H9 (cell line): ENCODE data around the gene FRAT1. TPM values are rescaled to one million over a fixed set of nuclear protein-coding genes. Genes with fewer than 3 reads are reported as not detected.

ENCODE experiments used
- DNase-seq: peaks from one replicate; pipeline ENCODE4 v3.0.0-alpha.2; 2017
- H2AFZ ChIP-seq: one replicate; pipeline ENCODE4 v1.6.1; 2013; ENCODE audit warnings: mild to moderate bottlenecking, low read length, control low read depth, moderate library complexity
- H2AK5ac ChIP-seq: 2 replicates; pipeline ENCODE4 v1.6.1; 2013; ENCODE audit warnings: low read length, control low read depth, mixed read lengths; ENCODE audit not compliant: insufficient read length
- H2BK120ac ChIP-seq: one replicate; pipeline ENCODE4 v1.6.1; 2013; ENCODE audit warnings: low read depth, mild to moderate bottlenecking, low read length, control low read depth, inconsistent platforms; ENCODE audit not compliant: poor library complexity, severe bottlenecking
- H2BK12ac ChIP-seq: 2 replicates; pipeline ENCODE4 v1.6.1; 2013; ENCODE audit warnings: low read length, control low read depth, mixed read lengths, low read depth; ENCODE audit not compliant: insufficient read length
- H2BK15ac ChIP-seq: 2 replicates; pipeline ENCODE4 v1.6.1; 2013; ENCODE audit warnings: low read depth, low read length, control low read depth
- H2BK20ac ChIP-seq: one replicate; pipeline ENCODE4 v1.6.1; 2013; ENCODE audit warnings: low read depth, mild to moderate bottlenecking, low read length, control low read depth, inconsistent platforms; ENCODE audit not compliant: poor library complexity, severe bottlenecking
- H2BK5ac ChIP-seq: 2 replicates; pipeline ENCODE4 v1.6.1; 2013; ENCODE audit warnings: low read length, control low read depth, mixed read lengths; ENCODE audit not compliant: insufficient read length
- H3K14ac ChIP-seq: 2 replicates; pipeline ENCODE4 v1.6.1; 2013; ENCODE audit warnings: low read length, control low read depth; ENCODE audit not compliant: insufficient read depth
- H3K18ac ChIP-seq: 2 replicates; pipeline ENCODE4 v1.6.1; 2013; ENCODE audit warnings: low read depth, mild to moderate bottlenecking, mixed read lengths, low read length, control low read depth; ENCODE audit not compliant: insufficient read length
- H3K23ac ChIP-seq: 2 replicates; pipeline ENCODE4 v1.6.1; 2013; ENCODE audit warnings: low read length, control low read depth, mixed read lengths, low read depth; ENCODE audit not compliant: insufficient read length
- H3K23me2 ChIP-seq: 2 replicates; pipeline ENCODE4 v1.6.1; 2013; ENCODE audit warnings: low read depth, mild to moderate bottlenecking, mixed read lengths, low read length, control low read depth; ENCODE audit not compliant: insufficient read length, poor library complexity, severe bottlenecking
- H3K27ac ChIP-seq: 2 replicates; pipeline ENCODE4 v1.5.1; 2013; ENCODE audit warnings: low read length, control low read depth, mixed read lengths, low read depth; ENCODE audit not compliant: insufficient read length
- H3K27me3 ChIP-seq: 2 replicates; pipeline ENCODE4 v1.6.1; 2013; ENCODE audit warnings: low read length, control low read depth, inconsistent platforms; ENCODE audit not compliant: insufficient read depth
- H3K4ac ChIP-seq: 2 replicates; pipeline ENCODE4 v1.6.1; 2013; ENCODE audit warnings: low read depth, mild to moderate bottlenecking, control low read depth, inconsistent platforms, low read length, moderate library complexity
- H3K4me1 ChIP-seq: 2 replicates; pipeline ENCODE4 v1.6.1; 2013; ENCODE audit warnings: low read length, control low read depth, inconsistent platforms; ENCODE audit not compliant: insufficient read depth
- H3K4me2 ChIP-seq: 2 replicates; pipeline ENCODE4 v1.6.1; 2013; ENCODE audit warnings: low read length, control low read depth, mixed read lengths; ENCODE audit not compliant: insufficient read length, insufficient read depth
- H3K56ac ChIP-seq: 2 replicates; pipeline ENCODE4 v1.6.1; 2013; ENCODE audit warnings: low read depth, mild to moderate bottlenecking, mixed read lengths, low read length, control low read depth; ENCODE audit not compliant: insufficient read length
- H3K79me1 ChIP-seq: 2 replicates; pipeline ENCODE4 v1.6.1; 2013; ENCODE audit warnings: low read depth, mild to moderate bottlenecking, moderate library complexity, low read length, control low read depth, inconsistent platforms; ENCODE audit not compliant: insufficient read depth, poor library complexity, severe bottlenecking
- H3K79me2 ChIP-seq: 2 replicates; pipeline ENCODE4 v1.6.1; 2013; ENCODE audit warnings: low read length, control low read depth, inconsistent platforms; ENCODE audit not compliant: insufficient read depth
- H3K9ac ChIP-seq: 2 replicates; pipeline ENCODE4 v1.6.1; 2013; ENCODE audit warnings: low read length, control low read depth, mixed read lengths; ENCODE audit not compliant: insufficient read length; ENCODE audit errors: extremely low read depth
- H3K9me3 ChIP-seq: one replicate; pipeline ENCODE4 v1.6.1; 2013; ENCODE audit warnings: low read depth, low read length, inconsistent platforms; ENCODE audit not compliant: control insufficient read depth
- H3T11ph ChIP-seq: one replicate; pipeline ENCODE4 v1.6.1; 2013; ENCODE audit warnings: mild to moderate bottlenecking, low read length, control low read depth, inconsistent platforms
- H4K20me1 ChIP-seq: one replicate; pipeline ENCODE4 v1.6.1; 2013; ENCODE audit not compliant: control insufficient read depth, insufficient read length, insufficient read depth
- H4K5ac ChIP-seq: 2 replicates; pipeline ENCODE4 v1.6.1; 2013; ENCODE audit warnings: low read depth, mild to moderate bottlenecking, mixed read lengths, low read length, control low read depth; ENCODE audit not compliant: insufficient read length
- H4K8ac ChIP-seq: replicated peaks from 2 replicates; pipeline ENCODE4 v1.6.1; 2013; ENCODE audit warnings: low read length, control low read depth, mixed read lengths, low read depth; ENCODE audit not compliant: insufficient read length
- H4K91ac ChIP-seq: 2 replicates; pipeline ENCODE4 v1.6.1; 2013; ENCODE audit warnings: low read depth, mild to moderate bottlenecking, moderate library complexity, mixed read lengths, low read length, control low read depth; ENCODE audit not compliant: insufficient read length
- H3K27ac Mint-ChIP-seq, 3 experiments: 2 replicates in 2 of 3; 3 replicates in 1 of 3; pipeline ENCODE4 v1.8.0; 2020 to 2021; ENCODE audit warnings: mixed read lengths in 3 of 3, mild to moderate bottlenecking in 1 of 3, moderate library complexity in 1 of 3
- H3K27me3 Mint-ChIP-seq: 2 replicates; pipeline ENCODE4 v1.8.0; 2021; ENCODE audit warnings: low read depth, mild to moderate bottlenecking, moderate library complexity, mixed read lengths
- H3K36me3 Mint-ChIP-seq, 3 experiments: 2 replicates in 2 of 3; 3 replicates in 1 of 3; pipeline ENCODE4 v1.8.0; 2020 to 2021; ENCODE audit warnings: low read depth in 3 of 3, mixed read lengths in 3 of 3; ENCODE audit not compliant: insufficient read depth in 1 of 3
- H3K4me1 Mint-ChIP-seq, 2 experiments: 2 replicates each; pipeline ENCODE4 v1.8.0; 2020; ENCODE audit warnings: mixed read lengths in 2 of 2
- H3K4me3 Mint-ChIP-seq, 2 experiments: 2 replicates in 1 of 2; 3 replicates in 1 of 2; pipeline ENCODE4 v1.8.0; 2020 to 2021; ENCODE audit warnings: mild to moderate bottlenecking in 2 of 2, mixed read lengths in 2 of 2, moderate library complexity in 1 of 2
- H3K9me3 Mint-ChIP-seq, 2 experiments: 2 replicates in 1 of 2; 3 replicates in 1 of 2; pipeline ENCODE4 v1.8.0; 2020; ENCODE audit warnings: mild to moderate bottlenecking in 2 of 2, mixed read lengths in 2 of 2, moderate library complexity in 1 of 2
- whole genome bisulfite sequencing: extraction: QIAGEN DNeasy Blood & Tissue Kit; methylation state at CpG from one replicate; pipeline ENCODE4 v1.1.7; 2013; ENCODE audit warnings: missing lambda C conversion rate, low lambda C conversion rate, mixed read lengths; ENCODE audit not compliant: insufficient read length; ENCODE audit errors: extremely low coverage; 5-methylcytosine and 5-hydroxymethylcytosine counted together
- total RNA-seq: library from RNA; stranded (reverse); gene quantifications from 2 replicates; pipeline ENCODE4 v1.2.1, GENCODE V29; 2021
- TF ChIP-seq, protein P1 (sequence below): fragments of 200-600 bp; sonication (generic); conservative IDR thresholded peaks from 3 replicates; pipeline ENCODE4 v1.8.0; 2021; ENCODE audit warnings: antibody characterized with exemption, mild to moderate bottlenecking

FRAT1 gene
- total RNA-seq, 1 experiment from 2014 or later, result 7.3 TPM

DNA sequence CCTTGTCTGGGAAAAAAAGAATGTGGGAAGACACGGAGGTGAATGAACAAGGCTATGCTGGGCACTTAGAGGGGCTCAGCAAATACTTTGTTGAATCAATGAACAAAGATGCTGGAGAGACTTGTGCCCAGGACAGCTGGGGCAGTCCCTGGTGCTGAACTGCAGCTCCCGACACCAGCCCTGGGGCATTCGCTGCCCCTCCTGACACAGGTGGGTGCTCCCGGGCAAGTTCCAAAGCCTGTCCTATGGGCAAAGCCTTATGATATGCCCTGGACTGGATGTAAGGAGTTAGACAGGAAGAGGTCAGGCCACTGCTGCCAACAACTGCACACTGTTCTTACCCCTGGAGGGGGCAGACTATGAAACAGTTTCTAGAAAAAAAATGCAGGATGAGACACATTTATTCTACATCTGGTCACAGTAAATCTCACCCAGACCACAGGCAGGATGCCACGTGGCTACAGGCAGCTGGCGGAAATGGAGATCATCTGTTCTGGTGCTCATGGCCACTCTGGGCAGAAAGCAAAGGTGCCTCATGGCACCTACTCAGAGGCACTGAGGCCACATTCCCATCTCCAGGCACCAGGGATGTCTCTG lies 37.3 kb downstream of the FRAT1 start:
- DNase-seq, result no peak
- Mint-ChIP-seq H3K36me3 (peaks cover 18 to 81% (median 37%) of the 10 kb centered on the region in 3 experiments; a peak in 6 of 7 replicates), H3K4me1 (peaks cover 5 to 7% of the 10 kb centered on the region in 2 experiments), H3K27me3 (no peaks in the 10 kb centered on the region; the same call in 1 of the 2 replicates), H3K9me3 (no peaks in the 10 kb centered on the region), H3K4me3 (no peak overlapping the region), H3K27ac (peak overlapping the region; percentile 12 to 94 (median 87); a peak in 4 of 7 replicates)
- H3K23ac ChIP-seq, result no peak overlapping the region
- H3K4ac ChIP-seq, result no peak overlapping the region
- H3K23me2 ChIP-seq, result no peaks in the 10 kb centered on the region
- H3K27ac ChIP-seq, result no peak overlapping the region
- WGBS, result no CpG with 5 or more reads among the region's 6 CpGs
- no peak overlapping the region for H4K91ac ChIP-seq
- no peak overlapping the region for H3T11ph ChIP-seq
- H3K4me1 ChIP-seq, result no peaks in the 10 kb centered on the region
- H3K14ac ChIP-seq, result no peak overlapping the region
- H4K20me1 ChIP-seq, result no peaks in the 10 kb centered on the region
- no peak overlapping the region for H2AK5ac ChIP-seq
- no peak overlapping the region for H4K8ac ChIP-seq
- no peaks in the 10 kb centered on the region for H3K9me3 ChIP-seq
- H2AFZ ChIP-seq, result no peak overlapping the region
- H3K79me2 ChIP-seq, result no peaks in the 10 kb centered on the region
- no peak overlapping the region for H2BK5ac ChIP-seq
- H3K79me1 ChIP-seq, result no peaks in the 10 kb centered on the region
- H4K5ac ChIP-seq, result no peak overlapping the region
- H3K4me2 ChIP-seq, result no peak overlapping the region
- no peak overlapping the region for H2BK20ac ChIP-seq
- no peak overlapping the region for H2BK15ac ChIP-seq
- TF ChIP-seq, protein P1, sequence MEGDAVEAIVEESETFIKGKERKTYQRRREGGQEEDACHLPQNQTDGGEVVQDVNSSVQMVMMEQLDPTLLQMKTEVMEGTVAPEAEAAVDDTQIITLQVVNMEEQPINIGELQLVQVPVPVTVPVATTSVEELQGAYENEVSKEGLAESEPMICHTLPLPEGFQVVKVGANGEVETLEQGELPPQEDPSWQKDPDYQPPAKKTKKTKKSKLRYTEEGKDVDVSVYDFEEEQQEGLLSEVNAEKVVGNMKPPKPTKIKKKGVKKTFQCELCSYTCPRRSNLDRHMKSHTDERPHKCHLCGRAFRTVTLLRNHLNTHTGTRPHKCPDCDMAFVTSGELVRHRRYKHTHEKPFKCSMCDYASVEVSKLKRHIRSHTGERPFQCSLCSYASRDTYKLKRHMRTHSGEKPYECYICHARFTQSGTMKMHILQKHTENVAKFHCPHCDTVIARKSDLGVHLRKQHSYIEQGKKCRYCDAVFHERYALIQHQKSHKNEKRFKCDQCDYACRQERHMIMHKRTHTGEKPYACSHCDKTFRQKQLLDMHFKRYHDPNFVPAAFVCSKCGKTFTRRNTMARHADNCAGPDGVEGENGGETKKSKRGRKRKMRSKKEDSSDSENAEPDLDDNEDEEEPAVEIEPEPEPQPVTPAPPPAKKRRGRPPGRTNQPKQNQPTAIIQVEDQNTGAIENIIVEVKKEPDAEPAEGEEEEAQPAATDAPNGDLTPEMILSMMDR, result no peak
- no peak overlapping the region for H3K18ac ChIP-seq
- no peak overlapping the region for H2BK120ac ChIP-seq
- no peak overlapping the region for H2BK12ac ChIP-seq
- no peak overlapping the region for H3K56ac ChIP-seq
- H3K27me3 ChIP-seq, result no peaks in the 10 kb centered on the region
- H3K9ac ChIP-seq, result no peak overlapping the region
